Fibroblast of lung (primary cell): Measurements from ENCODE around the gene FAM120AOS. TPM values are rescaled to one million over a fixed set of nuclear protein-coding genes. Genes with fewer than 3 reads are reported as not detected.

ENCODE experiments used
- DNase-seq, 2 donors: peaks; one replicate each; pipeline versions ENCODE4 v3.0.0 to v3.0.0-alpha.2; 2010; ENCODE audit warnings: low read depth in 2 of 2
- H2AFZ ChIP-seq: 2 replicates; pipeline ENCODE4 v1.5.1; 2012; ENCODE audit warnings: low read length, control low read depth, inconsistent platforms
- H3K27ac ChIP-seq: 2 replicates; pipeline ENCODE4 v1.5.1; 2011; ENCODE audit warnings: low read length, control low read depth; ENCODE audit not compliant: insufficient read depth
- H3K27me3 ChIP-seq: 2 replicates; pipeline ENCODE4 v1.5.1; 2011; ENCODE audit warnings: mild to moderate bottlenecking, low read length; ENCODE audit not compliant: control insufficient read depth, insufficient read depth
- H3K36me3 ChIP-seq: 2 replicates; pipeline ENCODE4 v1.5.1; 2011; ENCODE audit warnings: low read length; ENCODE audit not compliant: control insufficient read depth, insufficient read depth
- H3K4me1 ChIP-seq: 2 replicates; pipeline ENCODE4 v1.5.1; 2011; ENCODE audit warnings: low read length; ENCODE audit not compliant: control insufficient read depth, insufficient read depth; ENCODE audit errors: extremely low read depth
- H3K4me2 ChIP-seq: 2 replicates; pipeline ENCODE4 v1.5.1; 2011; ENCODE audit warnings: low read length, control low read depth; ENCODE audit not compliant: insufficient read depth; ENCODE audit errors: extremely low read depth
- H3K4me3 ChIP-seq, 4 experiments: fragments of 200-600 bp in 1 of 4; sonication (generic) in 1 of 4; replicated peaks in 1 of 4; 2 replicates each; pipeline ENCODE4 v1.5.1; 2011 to 2016; ENCODE audit warnings: low read length in 4 of 4, low read depth in 3 of 4, mild to moderate bottlenecking in 3 of 4, control low read depth in 2 of 4, inconsistent platforms in 1 of 4, mixed read lengths in 1 of 4; ENCODE audit not compliant: insufficient read depth in 1 of 4; ENCODE audit errors: control extremely low read depth in 1 of 4
- H3K79me2 ChIP-seq: 2 replicates; pipeline ENCODE4 v1.5.1; 2012; ENCODE audit warnings: mild to moderate bottlenecking, low read length, inconsistent platforms; ENCODE audit not compliant: control insufficient read depth, insufficient read depth
- H3K9ac ChIP-seq: 2 replicates; pipeline ENCODE4 v1.5.1; 2011; ENCODE audit warnings: mild to moderate bottlenecking, low read length, control low read depth; ENCODE audit not compliant: insufficient read depth
- H3K9me3 ChIP-seq: 2 replicates; pipeline ENCODE4 v1.5.1; 2012; ENCODE audit warnings: low read depth, low read length; ENCODE audit not compliant: control insufficient read depth, insufficient read depth
- H4K20me1 ChIP-seq: 2 replicates; pipeline ENCODE4 v1.5.1; 2011; ENCODE audit warnings: low read length; ENCODE audit not compliant: control insufficient read depth, insufficient read depth; ENCODE audit errors: extremely low read depth
- CTCF ChIP-seq, 2 donors: IDR thresholded peaks in 1 of 2; conservative IDR thresholded peaks in 1 of 2; 1 replicate in 1 of 2; 2 replicates in 1 of 2; pipeline ENCODE4 v1.5.1; 2011 to 2012; ENCODE audit warnings: low read length in 2 of 2, control low read depth in 1 of 2, inconsistent platforms in 1 of 2, low read depth in 1 of 2, mild to moderate bottlenecking in 1 of 2
- EZH2 ChIP-seq: IDR thresholded peaks from 2 replicates; pipeline ENCODE4 v1.5.1; 2012; ENCODE audit warnings: low read length, control low read depth, mild to moderate bottlenecking; ENCODE audit errors: missing control alignments
- polyA plus RNA-seq, 2 donors: library from polyadenylated mRNA; depleted of rRNA in 1 of 2; stranded (reverse) in 1 of 2; unstranded in 1 of 2; fragments of >200 nt; gene quantifications; 2 replicates each; pipeline ENCODE4 v1.2.1, GENCODE V29; 2011 to 2012; ENCODE audit warnings: missing spikeins in 1 of 2
- total RNA-seq: library from RNA; depleted of rRNA; stranded (reverse); fragments of >200 nt; gene quantifications from 2 replicates; pipeline ENCODE4 v1.2.1, GENCODE V29; 2014

Gene FAM120AOS
- total and polyA plus RNA-seq, 2 donors (not counting 1 experiment from before 2014, with no cell fraction given) = 38.8 to 44.1 TPM

- peak in 1 of 2 donors; percentile 55 for DNase-seq
- Histone ChIP-seq H3K4me1 (peaks cover 8% of the 10 kb centered on the region), H2AFZ (no peak overlapping the region), H3K79me2 (peaks cover 63% of the 10 kb centered on the region), H3K27me3 (no peaks in the 10 kb centered on the region), H3K27ac (no peak overlapping the region), H3K9me3 (no peaks in the 10 kb centered on the region), H4K20me1 (no peaks in the 10 kb centered on the region), H3K4me3 (no peak overlapping the region), H3K9ac (no peak overlapping the region), H3K36me3 (peaks cover 1% of the 10 kb centered on the region), H3K4me2 (no peak overlapping the region)
- TF ChIP-seq EZH2 = no peak
- no peak for TF ChIP-seq CTCF (conservative IDR thresholded peaks at IDR 0.05 in 1 of 2, IDR thresholded peaks at IDR 0.05 in 1 of 2; ENCODE audit: low read depth in 1 of 2, low read length in 2 of 2)
These were observed 17.7 kb upstream of the FAM120AOS start for GRCh38 chr9:93471124-93471523.

GRCh38 chr9:93470391-93470790 is 17.0 kb upstream of the FAM120AOS start:
- no peak overlapping the region for H3K4me3 ChIP-seq
- no peaks in the 10 kb centered on the region for H3K9me3 ChIP-seq
- no peak overlapping the region for H3K4me2 ChIP-seq
- no peak overlapping the region for H3K9ac ChIP-seq
- peaks cover 1% of the 10 kb centered on the region for H3K36me3 ChIP-seq
- peaks cover 8% of the 10 kb centered on the region for H3K4me1 ChIP-seq
- no peaks in the 10 kb centered on the region for H4K20me1 ChIP-seq
- peaks cover 67% of the 10 kb centered on the region for H3K79me2 ChIP-seq
- H3K27me3 ChIP-seq = no peaks in the 10 kb centered on the region
- no peak for DNase-seq
- TF ChIP-seq CTCF (conservative IDR thresholded peaks at IDR 0.05 in 1 of 2, IDR thresholded peaks at IDR 0.05 in 1 of 2; ENCODE audit: low read depth in 1 of 2, low read length in 2 of 2) (no peak), EZH2 (no peak)
- H3K27ac ChIP-seq = no peak overlapping the region
- H2AFZ ChIP-seq = no peak overlapping the region

DNA sequence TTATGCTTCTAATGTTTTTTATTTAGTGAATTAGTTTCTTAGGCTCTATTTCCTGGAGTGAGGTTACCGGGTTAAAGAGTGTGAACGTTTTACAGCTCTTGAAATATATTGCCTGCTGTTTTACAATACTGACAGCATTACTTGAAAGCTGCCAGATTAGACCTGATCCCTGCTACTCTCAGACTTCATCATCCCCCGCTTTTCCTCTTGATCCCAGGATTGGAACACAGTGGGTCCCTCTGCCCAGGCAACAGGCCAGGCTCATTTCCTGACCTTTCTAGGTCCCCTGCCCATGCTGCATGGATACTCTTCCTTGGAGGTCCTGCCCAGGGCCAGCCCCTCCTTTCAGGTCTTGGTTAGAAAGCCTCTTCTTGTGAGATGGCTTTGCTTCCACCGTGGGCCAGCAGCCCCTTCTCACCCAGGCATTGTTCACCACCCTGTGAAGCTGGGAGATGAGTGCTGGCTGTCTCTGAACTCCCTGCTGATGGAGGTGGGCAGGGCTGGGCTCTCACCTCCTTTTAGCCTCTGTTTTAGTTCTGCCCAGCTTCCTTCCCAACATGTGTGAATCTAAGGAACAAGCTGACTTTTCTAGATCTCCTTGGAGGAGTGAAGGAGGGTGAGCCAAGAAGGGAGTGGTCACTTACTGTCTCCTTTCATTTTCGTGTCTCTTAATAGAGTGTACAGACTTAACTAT is 15.5 kb upstream of the FAM120AOS start:
- H3K9me3 ChIP-seq = no peaks in the 10 kb centered on the region
- H3K27ac ChIP-seq = peak overlapping the region; percentile 16
- TF ChIP-seq EZH2 (no peak), CTCF (conservative IDR thresholded peaks at IDR 0.05 in 1 of 2, IDR thresholded peaks at IDR 0.05 in 1 of 2; ENCODE audit: low read depth in 1 of 2, low read length in 2 of 2) (no peak)
- peak overlapping the region in 2 of 4 experiments; percentile 18 to 35 for H3K4me3 ChIP-seq
- H3K9ac ChIP-seq = no peak overlapping the region
- no peak overlapping the region for H2AFZ ChIP-seq
- H4K20me1 ChIP-seq = no peaks in the 10 kb centered on the region
- peaks cover 1% of the 10 kb centered on the region for H3K36me3 ChIP-seq
- DNase-seq = peak; percentile 29 to 66
- peaks cover 8% of the 10 kb centered on the region for H3K4me1 ChIP-seq
- no peaks in the 10 kb centered on the region for H3K27me3 ChIP-seq
- H3K79me2 ChIP-seq = peaks cover 75% of the 10 kb centered on the region
- peak overlapping the region; percentile 55 for H3K4me2 ChIP-seq
